ENCODE measurements around the gene PLXNA4. TPM values are rescaled to one million over a fixed set of nuclear protein-coding genes. Genes with fewer than 3 reads are reported as not detected.
A peak's percentile ranks its signal among the peaks of the same experiment; 100 is the strongest.

The PLXNA4 gene
- total RNA-seq, 1 donor from 2014 or later: 0.38 TPM

- no peak overlapping the region for H3K27ac Mint-ChIP-seq
- H3K36me3 Mint-ChIP-seq (ENCODE audit: insufficient read depth): no peaks in the 10 kb centered on the region
- H3K27me3 Mint-ChIP-seq: peaks cover 45% of the 10 kb centered on the region
Observed at GRCh38 chr7:132328047-132328620, 248.1 kb downstream of the PLXNA4 start.

GRCh38 chr7:132326878-132327589 is 249.2 kb downstream of the PLXNA4 start:
- no peaks in the 10 kb centered on the region for H3K36me3 Mint-ChIP-seq (ENCODE audit: insufficient read depth)
- H3K27ac Mint-ChIP-seq: no peak overlapping the region
- no peak for TF ChIP-seq CTCF (IDR thresholded peaks at IDR 0.05; ENCODE audit: unreplicated experiment)
- H3K9me3 Mint-ChIP-seq (ENCODE audit: low read depth): no peaks in the 10 kb centered on the region
- no peak overlapping the region for H3K4me3 Mint-ChIP-seq (ENCODE audit: low read depth)
- no peak for DNase-seq (ENCODE audit: low spot score, unreplicated experiment)
- H3K27me3 Mint-ChIP-seq: peaks cover 49% of the 10 kb centered on the region
- H3K4me1 Mint-ChIP-seq (ENCODE audit: low read depth): no peaks in the 10 kb centered on the region

More at GRCh38 chr7:132328047-132328620, 248.1 kb downstream of the PLXNA4 start:
- Mint-ChIP-seq H3K9me3 (ENCODE audit: low read depth) (no peaks in the 10 kb centered on the region), H3K4me1 (ENCODE audit: low read depth) (no peaks in the 10 kb centered on the region), H3K4me3 (ENCODE audit: low read depth) (no peak overlapping the region)
- no peak for TF ChIP-seq CTCF (IDR thresholded peaks at IDR 0.05; ENCODE audit: unreplicated experiment)
- no peak for DNase-seq (ENCODE audit: low spot score, unreplicated experiment)

- no peaks in the 10 kb centered on the region for H3K9me3 Mint-ChIP-seq (ENCODE audit: low read depth)
Observed at GRCh38 chr7:132322970-132323369, 253.3 kb downstream of the PLXNA4 start.

GRCh38 chr7:132321387-132321786 is 254.9 kb downstream of the PLXNA4 start:
- Mint-ChIP-seq H3K4me1 (ENCODE audit: low read depth) (no peaks in the 10 kb centered on the region), H3K9me3 (ENCODE audit: low read depth) (peaks cover 5% of the 10 kb centered on the region), H3K27ac (peak overlapping the region; percentile 15), H3K36me3 (ENCODE audit: insufficient read depth) (no peaks in the 10 kb centered on the region), H3K27me3 (peaks cover 73% of the 10 kb centered on the region), H3K4me3 (ENCODE audit: low read depth) (no peak overlapping the region)
- no peak for DNase-seq (ENCODE audit: low spot score, unreplicated experiment)
- TF ChIP-seq CTCF (IDR thresholded peaks at IDR 0.05; ENCODE audit: unreplicated experiment): peak; percentile 37

More at GRCh38 chr7:132322970-132323369, 253.3 kb downstream of the PLXNA4 start:
- TF ChIP-seq CTCF (IDR thresholded peaks at IDR 0.05; ENCODE audit: unreplicated experiment): no peak
- Mint-ChIP-seq H3K4me1 (ENCODE audit: low read depth) (no peaks in the 10 kb centered on the region), H3K27me3 (peaks cover 68% of the 10 kb centered on the region), H3K4me3 (ENCODE audit: low read depth) (no peak overlapping the region), H3K27ac (no peak overlapping the region), H3K36me3 (ENCODE audit: insufficient read depth) (no peaks in the 10 kb centered on the region)
- no peak for DNase-seq (ENCODE audit: low spot score, unreplicated experiment)

- Mint-ChIP-seq H3K9me3 (ENCODE audit: low read depth) (peaks cover 5% of the 10 kb centered on the region), H3K27ac (no peak overlapping the region), H3K4me1 (ENCODE audit: low read depth) (no peaks in the 10 kb centered on the region), H3K4me3 (ENCODE audit: low read depth) (no peak overlapping the region), H3K27me3 (peaks cover 72% of the 10 kb centered on the region), H3K36me3 (ENCODE audit: insufficient read depth) (no peaks in the 10 kb centered on the region)
- DNase-seq (ENCODE audit: low spot score, unreplicated experiment): no peak
- TF ChIP-seq CTCF (IDR thresholded peaks at IDR 0.05; ENCODE audit: unreplicated experiment): no peak
Observed at GRCh38 chr7:132319481-132319880, 256.8 kb downstream of the PLXNA4 start.

Measured in progenitor cell of endocrine pancreas (in vitro differentiated cells).